ENCODE data around the gene ARFGEF3.
"Not testable (repeated sequence)": the region's sequence is repeated elsewhere in the genome, so short reads cannot be mapped to it uniquely, and the experiment has no call there.

Gene ARFGEF3

DNA sequence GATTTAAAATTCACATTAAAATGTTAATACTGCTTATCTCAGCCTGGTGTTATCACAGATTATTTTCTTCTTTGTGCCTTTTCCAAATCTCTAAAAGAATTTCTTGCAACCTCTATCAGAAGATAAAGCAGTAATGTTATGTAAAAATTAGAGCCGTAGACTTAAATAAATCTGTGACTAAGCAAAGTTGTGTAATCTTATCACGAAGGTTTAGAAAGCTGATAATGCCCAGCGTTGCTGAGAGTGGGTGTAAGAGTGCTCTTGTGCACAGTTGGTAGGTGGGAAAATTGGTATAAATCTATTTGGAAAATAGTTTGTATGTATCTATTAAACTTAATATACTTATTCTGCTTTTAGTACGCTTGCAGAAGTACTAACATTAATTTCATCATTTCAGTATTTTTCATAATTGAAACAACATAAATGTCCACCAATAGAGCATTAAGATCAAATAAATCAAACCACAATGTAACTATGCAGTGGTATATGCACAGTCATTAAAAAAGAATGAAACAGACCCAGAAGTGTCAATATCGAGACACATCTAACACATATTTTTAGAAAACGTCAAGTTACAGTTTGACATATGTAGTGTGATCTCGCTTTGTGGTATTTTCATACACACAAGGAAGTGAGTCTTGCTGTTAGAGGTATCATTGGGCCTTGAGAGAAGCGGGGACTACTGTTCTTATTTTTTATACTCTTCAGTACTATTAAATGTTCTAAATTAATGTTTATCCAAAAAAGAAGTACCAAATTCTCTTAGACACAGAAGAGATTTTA, 111.0 kb downstream of the ARFGEF3 start:
- no peak for DNase-seq
- Mint-ChIP-seq H3K27ac (no peak overlapping the region), H3K36me3 (no peaks in the 10 kb centered on the region), H3K4me1 (no peaks in the 10 kb centered on the region), H3K9me3 (no peaks in the 10 kb centered on the region), H3K4me3 (no peak overlapping the region), H3K27me3 (peaks cover 7% of the 10 kb centered on the region)
- CTCF ChIA-PET: no interaction called here

- H3K4me1 Mint-ChIP-seq: no peaks in the 10 kb centered on the region
- H3K27ac Mint-ChIP-seq: no peak overlapping the region
- no peak overlapping the region for H3K4me3 Mint-ChIP-seq
- H3K36me3 Mint-ChIP-seq: no peaks in the 10 kb centered on the region
- H3K27me3 Mint-ChIP-seq: no peaks in the 10 kb centered on the region
- no peak for DNase-seq
- no peaks in the 10 kb centered on the region for H3K9me3 Mint-ChIP-seq
- CTCF ChIA-PET: interaction anchor here (0.6 kb wide), 1 partner anchor 271 kb away, joined by 3 read pairs; no protein-coding TSS in a partner anchor
Observed at GRCh38 chr6:138275976-138276375, 114.2 kb downstream of the ARFGEF3 start.

DNA sequence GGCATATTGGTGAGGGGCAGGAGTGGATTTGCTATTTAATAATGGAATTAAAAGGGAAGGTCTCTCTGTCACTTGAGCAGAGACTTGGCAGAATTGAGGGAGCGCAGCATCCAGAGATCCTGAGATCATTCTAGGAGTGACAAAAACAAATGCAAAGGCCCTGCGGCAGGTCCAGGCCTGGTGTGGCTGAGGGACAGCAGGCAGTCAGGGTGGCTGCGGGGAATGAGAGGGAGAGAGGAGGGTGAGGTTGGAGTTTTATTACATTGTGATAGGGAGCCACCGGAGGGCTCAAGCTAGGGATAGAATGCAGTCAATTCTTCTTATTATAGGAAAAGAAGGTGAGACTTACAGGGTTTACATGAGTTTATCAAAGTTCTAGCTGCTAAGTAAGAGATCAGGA, 116.1 kb downstream of the ARFGEF3 start:
- Mint-ChIP-seq H3K9me3 (no peaks in the 10 kb centered on the region), H3K27ac (no peak overlapping the region), H3K27me3 (no peaks in the 10 kb centered on the region), H3K4me3 (no peak overlapping the region), H3K36me3 (no peaks in the 10 kb centered on the region), H3K4me1 (no peaks in the 10 kb centered on the region)
- CTCF ChIA-PET: no interaction called here
- DNase-seq: no peak

DNA sequence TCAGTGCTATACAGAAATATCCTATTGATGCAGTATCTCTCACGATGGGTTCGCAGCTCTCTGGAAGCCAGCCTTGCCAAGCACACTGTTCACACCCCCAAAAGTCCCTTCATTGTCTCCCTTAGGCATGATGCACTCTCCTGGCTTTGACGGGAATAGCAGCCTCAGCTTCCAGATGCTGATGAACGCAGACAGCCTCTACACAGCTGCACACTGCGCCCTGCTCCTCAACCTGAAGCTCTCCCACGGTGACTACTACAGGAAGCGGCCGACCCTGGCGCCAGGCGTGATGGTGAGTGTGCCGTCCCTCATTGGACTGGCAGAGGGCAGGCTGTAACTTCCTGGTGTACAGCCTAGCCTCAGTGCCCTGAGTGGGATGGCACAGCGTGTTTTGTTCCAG, 116.6 kb downstream of the ARFGEF3 start:
- Mint-ChIP-seq H3K4me3 (no peak overlapping the region), H3K9me3 (no peaks in the 10 kb centered on the region), H3K27ac (no peak overlapping the region), H3K36me3 (no peaks in the 10 kb centered on the region), H3K4me1 (no peaks in the 10 kb centered on the region), H3K27me3 (no peaks in the 10 kb centered on the region)
- DNase-seq: no peak
- CTCF ChIA-PET: no interaction called here

DNA sequence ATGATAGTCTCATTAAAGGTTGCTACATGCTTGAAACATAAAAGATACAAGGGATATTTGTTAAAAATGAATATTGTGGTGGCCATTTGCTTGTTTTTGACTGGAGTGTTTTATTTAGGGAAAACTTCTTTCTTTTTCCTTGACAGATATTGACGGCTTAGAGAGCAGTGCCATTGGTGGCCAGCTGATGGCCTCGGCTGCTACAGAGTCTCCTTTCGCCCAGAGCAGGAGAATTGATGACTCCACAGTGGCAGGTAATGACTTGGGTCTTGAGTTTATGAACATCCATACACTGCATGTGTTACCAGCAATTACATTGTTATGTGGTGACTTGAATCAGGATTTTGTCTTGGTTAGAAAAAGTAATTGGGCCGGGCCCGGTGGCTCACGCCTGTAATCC, 124.1 kb downstream of the ARFGEF3 start:
- no peaks in the 10 kb centered on the region for H3K4me1 Mint-ChIP-seq
- H3K27ac Mint-ChIP-seq: no peak overlapping the region
- H3K9me3 Mint-ChIP-seq: no peaks in the 10 kb centered on the region
- H3K36me3 Mint-ChIP-seq: no peaks in the 10 kb centered on the region
- no peak overlapping the region for H3K4me3 Mint-ChIP-seq
- H3K27me3 Mint-ChIP-seq: no peaks in the 10 kb centered on the region
- DNase-seq: no peak
- CTCF ChIA-PET: interaction anchor here (1.3 to 2.4 kb wide), 2 partner anchors 168 to 170 kb away, joined by 3 to 19 read pairs; no protein-coding TSS in a partner anchor

- CTCF ChIA-PET: interaction anchor here (1.3 to 2.4 kb wide), 2 partner anchors 169 to 171 kb away, joined by 3 to 19 read pairs; no protein-coding TSS in a partner anchor
- Mint-ChIP-seq H3K4me3 (no peak overlapping the region), H3K4me1 (no peaks in the 10 kb centered on the region), H3K27ac (no peak overlapping the region), H3K27me3 (no peaks in the 10 kb centered on the region), H3K9me3 (no peaks in the 10 kb centered on the region), H3K36me3 (no peaks in the 10 kb centered on the region)
- no peak for DNase-seq
Observed at GRCh38 chr6:138286698-138287097, 125.0 kb downstream of the ARFGEF3 start.

- H3K4me3 Mint-ChIP-seq: no peak overlapping the region
- peak; percentile 67 for DNase-seq
- H3K9me3 Mint-ChIP-seq: no peaks in the 10 kb centered on the region
- no peaks in the 10 kb centered on the region for H3K4me1 Mint-ChIP-seq
- H3K27ac Mint-ChIP-seq: no peak overlapping the region
- H3K27me3 Mint-ChIP-seq: no peaks in the 10 kb centered on the region
- no peaks in the 10 kb centered on the region for H3K36me3 Mint-ChIP-seq
- CTCF ChIA-PET: interaction anchor here (0.5 to 2.4 kb wide), 8 partner anchors 10 to 282 kb away, joined by 3 to 19 read pairs (median 3); no protein-coding TSS in a partner anchor
Observed at GRCh38 chr6:138287144-138287955, 125.6 kb downstream of the ARFGEF3 start.

GRCh38 chr6:138288428-138289085, 126.8 kb downstream of the ARFGEF3 start:
- H3K4me1 Mint-ChIP-seq, H3K36me3 Mint-ChIP-seq, H3K9me3 Mint-ChIP-seq, DNase-seq, H3K27me3 Mint-ChIP-seq, H3K27ac Mint-ChIP-seq, H3K4me3 Mint-ChIP-seq: not testable (repeated sequence)
- CTCF ChIA-PET: interaction anchor here (1.2 to 2.5 kb wide), 4 partner anchors 9 to 232 kb away, joined by 3 to 13 read pairs (median 4); no protein-coding TSS in a partner anchor

- Mint-ChIP-seq H3K4me1 (no peaks in the 10 kb centered on the region), H3K27me3 (no peaks in the 10 kb centered on the region), H3K27ac (no peak overlapping the region), H3K9me3 (no peaks in the 10 kb centered on the region), H3K4me3 (no peak overlapping the region), H3K36me3 (no peaks in the 10 kb centered on the region)
- DNase-seq: no peak
- CTCF ChIA-PET: interaction anchor here (1.2 to 2.5 kb wide), 2 partner anchors 174 to 219 kb away, joined by 4 to 13 read pairs; no protein-coding TSS in a partner anchor
Observed at GRCh38 chr6:138289739-138290138, 128.0 kb downstream of the ARFGEF3 start.

DNA sequence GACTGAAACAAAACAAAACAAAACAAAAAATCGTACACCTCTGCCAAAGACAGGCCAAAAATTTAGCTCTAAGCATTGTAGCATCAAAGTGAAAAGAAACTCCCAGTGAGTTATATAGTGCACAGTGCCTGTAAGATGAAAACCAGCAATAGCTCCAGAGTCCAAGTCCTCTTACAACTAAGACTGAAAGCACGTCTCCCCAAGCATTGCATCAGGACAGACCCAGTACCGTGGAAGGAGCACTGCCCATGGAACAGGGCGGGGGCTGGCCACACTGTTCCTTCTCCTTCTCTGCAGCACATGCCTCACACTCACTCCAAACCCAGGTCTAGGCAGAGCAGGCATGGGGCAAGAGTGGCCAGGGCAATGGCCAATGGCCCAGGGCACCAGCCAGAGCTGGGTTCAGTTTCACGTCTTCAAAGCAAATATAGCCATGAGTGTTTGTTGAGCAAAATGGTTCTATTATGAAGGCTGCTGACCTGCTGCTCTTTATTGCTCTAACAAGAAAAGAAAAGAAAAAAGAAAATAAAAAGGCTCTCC, 128.8 kb downstream of the ARFGEF3 start:
- DNase-seq: no peak
- Mint-ChIP-seq H3K27ac (no peak overlapping the region), H3K4me1 (no peaks in the 10 kb centered on the region), H3K36me3 (no peaks in the 10 kb centered on the region), H3K4me3 (no peak overlapping the region), H3K27me3 (no peaks in the 10 kb centered on the region), H3K9me3 (no peaks in the 10 kb centered on the region)
- CTCF ChIA-PET: interaction anchor here (2.5 kb wide), 1 partner anchor 175 kb away, joined by 13 read pairs; no protein-coding TSS in a partner anchor

DNA sequence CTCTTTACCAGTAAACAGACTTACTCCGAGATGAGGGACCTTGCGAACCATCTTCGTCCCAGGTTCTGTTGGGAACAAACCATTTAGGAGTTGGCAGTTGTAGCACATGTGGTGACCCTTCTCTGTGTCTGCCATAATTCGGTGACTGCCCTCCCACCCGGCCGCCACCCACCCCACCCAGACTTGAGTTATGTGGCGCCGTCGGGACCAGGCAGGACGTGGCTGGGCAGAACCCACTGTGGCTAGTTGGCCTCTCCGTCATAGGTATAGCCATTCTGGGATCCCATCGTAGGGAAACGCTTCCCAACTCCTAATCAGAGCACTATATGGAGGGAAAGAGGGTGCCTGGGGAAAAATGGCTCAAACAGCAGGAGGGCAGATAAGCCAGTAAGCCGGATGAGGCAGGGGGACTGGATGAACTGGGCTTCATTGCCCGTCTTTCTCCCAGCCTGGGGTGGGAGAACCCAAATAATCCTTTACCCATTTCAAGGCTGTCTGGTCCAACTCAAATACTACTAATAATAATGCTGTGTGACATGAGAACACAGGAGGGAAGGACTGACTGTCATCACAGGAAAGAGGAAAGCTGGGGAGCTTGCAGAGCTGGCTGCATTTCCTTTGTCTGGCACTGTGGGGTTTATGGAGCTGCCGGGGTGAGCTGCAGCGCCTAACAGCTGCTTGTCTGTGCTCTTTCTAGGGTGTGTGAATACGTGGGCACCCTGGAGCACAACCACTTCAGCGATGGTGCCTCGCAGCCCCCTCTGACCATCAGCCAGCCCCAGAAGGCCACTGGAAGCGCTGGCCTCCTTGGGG, 129.5 kb downstream of the ARFGEF3 start:
- H3K36me3 Mint-ChIP-seq: no peaks in the 10 kb centered on the region
- no peaks in the 10 kb centered on the region for H3K9me3 Mint-ChIP-seq
- no peak for DNase-seq
- H3K4me1 Mint-ChIP-seq: no peaks in the 10 kb centered on the region
- no peaks in the 10 kb centered on the region for H3K27me3 Mint-ChIP-seq
- no peak overlapping the region for H3K27ac Mint-ChIP-seq
- H3K4me3 Mint-ChIP-seq: no peak overlapping the region
- CTCF ChIA-PET: no interaction called here

DNA sequence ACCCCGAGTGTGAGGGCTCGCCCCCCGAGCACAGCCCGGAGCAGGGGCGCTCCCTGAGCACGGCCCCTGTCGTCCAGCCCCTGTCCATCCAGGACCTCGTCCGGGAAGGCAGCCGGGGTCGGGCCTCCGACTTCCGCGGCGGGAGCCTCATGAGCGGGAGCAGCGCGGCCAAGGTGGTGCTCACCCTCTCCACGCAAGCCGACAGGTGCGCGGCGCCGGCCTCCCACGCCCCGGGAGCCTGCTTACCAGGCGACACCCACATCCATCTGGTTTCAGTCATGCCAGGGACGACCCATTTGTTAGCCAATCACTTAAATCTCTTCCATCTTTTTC, 130.1 kb downstream of the ARFGEF3 start:
- no peaks in the 10 kb centered on the region for H3K4me1 Mint-ChIP-seq
- no peak overlapping the region for H3K4me3 Mint-ChIP-seq
- CTCF ChIA-PET: no interaction called here

DNA sequence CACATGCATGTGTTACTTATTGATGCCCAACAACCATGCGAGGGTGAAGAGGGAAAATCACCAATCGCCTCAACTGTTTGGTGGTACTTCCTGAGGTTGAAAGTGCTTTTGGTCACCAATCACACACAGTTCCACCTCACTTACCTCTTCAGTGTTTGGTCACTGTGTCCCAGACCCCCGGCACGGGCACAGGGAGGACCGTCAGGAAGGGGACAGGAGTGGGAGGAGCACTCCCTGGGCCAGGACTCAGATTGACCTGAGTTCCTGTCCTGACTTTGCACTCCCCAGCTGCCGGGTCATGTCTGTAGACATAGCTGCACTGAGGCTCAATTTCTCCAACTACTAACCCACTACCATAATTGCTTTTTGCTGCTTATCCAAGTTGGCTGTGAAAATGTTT, 130.7 kb downstream of the ARFGEF3 start:
- H3K4me1 Mint-ChIP-seq: no peaks in the 10 kb centered on the region
- H3K4me3 Mint-ChIP-seq: no peak overlapping the region
- no peak overlapping the region for H3K27ac Mint-ChIP-seq
- H3K27me3 Mint-ChIP-seq: no peaks in the 10 kb centered on the region
- no peaks in the 10 kb centered on the region for H3K9me3 Mint-ChIP-seq
- CTCF ChIA-PET: no interaction called here
- no peak for DNase-seq
- no peaks in the 10 kb centered on the region for H3K36me3 Mint-ChIP-seq

More for the DNA sequence above, 130.1 kb downstream of the ARFGEF3 start:
- Mint-ChIP-seq H3K9me3 (no peaks in the 10 kb centered on the region), H3K27me3 (no peaks in the 10 kb centered on the region), H3K36me3 (no peaks in the 10 kb centered on the region), H3K27ac (no peak overlapping the region)
- no peak for DNase-seq

All from activated naive CD4-positive, alpha-beta T cell treated with anti-CD3 and anti-CD28 coated beads, Interleukin-2, amount 10 ng/mL, durations not matched to agents 7 days and 5 days (primary cell).